ENCODE results near the gene EEF1E1.
A peak's percentile ranks its signal among the peaks of the same experiment; 100 is the strongest.

The EEF1E1 gene

DNA sequence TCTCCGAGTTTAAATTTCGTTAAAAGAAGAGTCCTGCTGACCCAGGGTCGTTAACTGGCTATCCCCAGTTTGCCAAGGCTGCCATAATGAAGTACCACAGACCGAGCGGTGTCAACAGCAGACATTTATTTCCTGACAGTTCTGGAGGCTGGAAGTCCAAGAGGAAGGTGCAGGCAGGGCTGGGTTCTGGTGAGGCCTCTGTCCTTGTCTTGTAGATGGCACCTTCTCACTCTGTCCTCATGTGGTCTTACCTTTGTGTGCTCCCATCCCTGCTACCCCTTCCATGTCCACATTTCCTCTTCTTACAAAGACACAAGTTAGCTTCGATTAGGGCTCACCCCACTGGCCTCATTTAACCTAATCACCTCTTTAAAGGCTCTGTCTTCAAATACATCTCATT, 29.8 kb upstream of the EEF1E1 start:
- TF ChIP-seq CTCF (IDR thresholded peaks at IDR 0.05; ENCODE audit: control insufficient read depth, extremely low read depth, insufficient read depth) = no peak
- no peak overlapping the region for H3K4me3 ChIP-seq (ENCODE audit: low read depth, low read length)
- DNase-seq (ENCODE audit: low read depth) = no peak

GRCh38 chr6:8131265-8131897, 29.0 kb upstream of the EEF1E1 start:
- DNase-seq (ENCODE audit: low read depth) = peak; percentile 32
- TF ChIP-seq CTCF (IDR thresholded peaks at IDR 0.05; ENCODE audit: control insufficient read depth, extremely low read depth, insufficient read depth) = peak; percentile 68
- H3K4me3 ChIP-seq (ENCODE audit: low read depth, low read length) = no peak overlapping the region

DNA sequence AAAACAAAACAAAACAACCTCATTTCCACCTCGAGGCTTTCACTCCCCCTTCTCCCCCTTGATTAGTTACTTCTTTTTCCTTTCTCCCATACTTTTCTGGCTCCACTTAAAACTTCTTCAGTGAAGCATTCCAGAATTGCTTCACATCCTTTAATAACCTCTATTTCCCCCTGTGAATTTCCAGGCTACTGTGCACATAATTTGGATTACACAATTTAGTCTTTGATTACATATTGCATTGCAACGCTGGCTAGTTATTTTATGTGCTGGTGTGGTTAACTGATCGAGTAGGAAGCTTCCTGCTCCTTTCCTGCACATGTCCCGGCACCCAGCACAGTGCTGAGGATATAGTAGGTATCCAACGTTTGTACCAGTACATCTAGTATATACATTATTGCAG, 28.1 kb upstream of the EEF1E1 start:
- DNase-seq (ENCODE audit: low read depth) = no peak
- no peak overlapping the region for H3K4me3 ChIP-seq (ENCODE audit: low read depth, low read length)
- no peak for TF ChIP-seq CTCF (IDR thresholded peaks at IDR 0.05; ENCODE audit: control insufficient read depth, extremely low read depth, insufficient read depth)

- TF ChIP-seq CTCF (IDR thresholded peaks at IDR 0.05; ENCODE audit: control insufficient read depth, extremely low read depth, insufficient read depth) = no peak
- DNase-seq (ENCODE audit: low read depth) = no peak
- H3K4me3 ChIP-seq (ENCODE audit: low read depth, low read length) = no peak overlapping the region
Measured at GRCh38 chr6:8123236-8123635, 20.9 kb upstream of the EEF1E1 start.

DNA sequence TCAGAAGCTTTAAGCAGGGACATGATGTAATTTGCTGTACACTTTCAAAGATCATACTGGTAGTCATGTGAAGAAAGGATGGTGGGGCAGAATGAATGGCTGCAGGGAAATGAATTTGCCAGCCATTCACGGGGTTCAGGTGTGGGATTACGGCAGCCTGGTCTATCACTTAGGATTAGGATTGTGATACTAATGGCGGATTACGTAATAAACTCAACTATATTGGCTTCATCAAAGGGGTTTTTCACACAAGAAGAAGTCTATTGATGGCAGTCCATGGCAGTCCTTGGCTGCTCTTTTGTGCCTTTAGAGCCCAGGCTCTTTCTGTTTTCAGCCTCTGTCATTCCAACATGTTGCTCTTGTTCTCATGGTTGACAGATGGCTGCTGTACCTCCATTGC, 12.6 kb upstream of the EEF1E1 start:
- no peak for DNase-seq (ENCODE audit: low read depth)
- TF ChIP-seq CTCF (IDR thresholded peaks at IDR 0.05; ENCODE audit: control insufficient read depth, extremely low read depth, insufficient read depth) = no peak
- H3K4me3 ChIP-seq (ENCODE audit: low read depth, low read length) = no peak overlapping the region

DNA sequence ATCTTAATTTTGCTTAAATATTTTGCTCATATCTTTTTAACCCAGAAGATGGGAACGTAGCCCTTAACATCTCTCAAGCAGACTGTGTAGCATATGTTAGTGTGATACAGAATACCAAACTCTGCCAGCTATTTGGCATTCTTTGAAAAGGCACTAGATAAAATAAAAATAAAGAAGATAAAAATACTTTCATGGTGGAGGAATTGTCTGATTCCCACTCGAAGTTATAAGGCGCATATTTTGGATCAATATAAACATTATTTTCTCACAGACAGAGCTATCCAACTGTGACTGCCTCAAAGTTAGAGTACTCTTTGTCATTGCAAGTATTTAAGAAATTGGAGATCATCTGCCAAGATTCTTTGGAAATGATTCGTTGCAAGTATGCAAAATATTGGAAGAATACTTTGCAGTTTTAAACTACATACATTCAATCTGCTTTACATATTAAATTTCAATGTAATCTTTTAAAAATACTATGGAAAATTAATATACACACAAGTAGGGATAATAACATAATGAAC, 10.8 kb upstream of the EEF1E1 start:
- no peak for TF ChIP-seq CTCF (IDR thresholded peaks at IDR 0.05; ENCODE audit: control insufficient read depth, extremely low read depth, insufficient read depth)
- no peak overlapping the region for H3K4me3 ChIP-seq (ENCODE audit: low read depth, low read length)

GRCh38 chr6:8110725-8111124, 8.4 kb upstream of the EEF1E1 start:
- TF ChIP-seq CTCF (IDR thresholded peaks at IDR 0.05; ENCODE audit: control insufficient read depth, extremely low read depth, insufficient read depth) = no peak
- no peak overlapping the region for H3K4me3 ChIP-seq (ENCODE audit: low read depth, low read length)
- no peak for DNase-seq (ENCODE audit: low read depth)

More for the DNA sequence above, 10.8 kb upstream of the EEF1E1 start:
- DNase-seq (ENCODE audit: low read depth) = no peak

All from LNCaP clone FGC (cell line).